ENCODE measurements around the gene UBTF.

The UBTF gene

DNA sequence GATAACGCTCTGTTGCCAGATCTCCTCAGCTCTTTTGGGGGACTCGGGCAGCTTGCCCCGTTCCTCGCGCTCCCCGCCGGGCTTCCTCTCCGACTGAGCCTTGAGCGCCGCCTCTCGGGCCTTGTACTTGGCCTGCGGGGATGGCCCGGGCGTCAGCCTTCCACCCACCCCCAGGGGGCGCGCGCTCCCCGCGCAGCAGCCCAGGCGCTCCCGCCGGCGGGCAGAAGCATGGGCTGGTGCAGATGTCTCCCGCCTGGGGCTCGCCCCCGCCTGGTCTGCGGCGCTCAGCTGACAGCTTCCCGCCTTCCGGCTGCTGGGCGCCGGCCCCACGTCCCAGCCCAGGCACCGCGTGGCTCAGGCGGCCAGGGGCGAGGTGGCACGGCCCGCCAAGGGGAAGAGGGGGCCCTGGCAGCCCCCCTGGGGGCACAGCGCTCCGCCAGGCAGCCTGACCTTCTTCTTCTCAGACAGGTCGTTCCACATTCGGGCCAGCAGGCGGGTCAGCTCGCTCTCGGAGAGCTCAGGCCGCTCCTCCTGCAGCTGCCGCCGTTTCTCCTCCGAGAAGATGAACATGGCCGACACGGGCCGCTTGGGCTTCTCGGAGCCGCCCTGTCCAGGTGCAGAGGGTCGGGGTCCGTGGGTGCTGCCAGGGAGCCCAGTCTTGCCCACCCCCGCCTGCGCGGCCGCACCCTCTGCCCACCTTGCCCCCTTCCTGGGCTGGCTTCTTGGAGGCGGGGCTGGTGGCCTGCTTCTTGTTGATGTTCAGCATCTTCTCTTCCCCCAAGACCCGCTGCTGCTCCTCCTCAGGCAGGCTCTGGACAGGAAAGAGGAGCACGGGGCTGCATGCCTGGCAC, 8.9 kb downstream of the UBTF start (continued):
- TF ChIP-seq ATF2 (tag by site-specific recombination; IDR thresholded peaks at IDR 0.05; ENCODE audit: low read depth) = no peak
- TF ChIP-seq ZNF664 (tag by site-specific recombination; IDR thresholded peaks at IDR 0.05) = no peak
- TF ChIP-seq ZNF280C (tag by site-specific recombination; IDR thresholded peaks at IDR 0.05) = no peak
- TF ChIP-seq, protein P1, sequence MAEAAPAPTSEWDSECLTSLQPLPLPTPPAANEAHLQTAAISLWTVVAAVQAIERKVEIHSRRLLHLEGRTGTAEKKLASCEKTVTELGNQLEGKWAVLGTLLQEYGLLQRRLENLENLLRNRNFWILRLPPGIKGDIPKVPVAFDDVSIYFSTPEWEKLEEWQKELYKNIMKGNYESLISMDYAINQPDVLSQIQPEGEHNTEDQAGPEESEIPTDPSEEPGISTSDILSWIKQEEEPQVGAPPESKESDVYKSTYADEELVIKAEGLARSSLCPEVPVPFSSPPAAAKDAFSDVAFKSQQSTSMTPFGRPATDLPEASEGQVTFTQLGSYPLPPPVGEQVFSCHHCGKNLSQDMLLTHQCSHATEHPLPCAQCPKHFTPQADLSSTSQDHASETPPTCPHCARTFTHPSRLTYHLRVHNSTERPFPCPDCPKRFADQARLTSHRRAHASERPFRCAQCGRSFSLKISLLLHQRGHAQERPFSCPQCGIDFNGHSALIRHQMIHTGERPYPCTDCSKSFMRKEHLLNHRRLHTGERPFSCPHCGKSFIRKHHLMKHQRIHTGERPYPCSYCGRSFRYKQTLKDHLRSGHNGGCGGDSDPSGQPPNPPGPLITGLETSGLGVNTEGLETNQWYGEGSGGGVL (tag by site-specific recombination; IDR thresholded peaks at IDR 0.05) = no peak
- peak; percentile 51; the same call in 1 of the 2 replicates for TF ChIP-seq ZNF600 (tag by site-specific recombination; IDR thresholded peaks at IDR 0.05)
- TF ChIP-seq, protein P2, sequence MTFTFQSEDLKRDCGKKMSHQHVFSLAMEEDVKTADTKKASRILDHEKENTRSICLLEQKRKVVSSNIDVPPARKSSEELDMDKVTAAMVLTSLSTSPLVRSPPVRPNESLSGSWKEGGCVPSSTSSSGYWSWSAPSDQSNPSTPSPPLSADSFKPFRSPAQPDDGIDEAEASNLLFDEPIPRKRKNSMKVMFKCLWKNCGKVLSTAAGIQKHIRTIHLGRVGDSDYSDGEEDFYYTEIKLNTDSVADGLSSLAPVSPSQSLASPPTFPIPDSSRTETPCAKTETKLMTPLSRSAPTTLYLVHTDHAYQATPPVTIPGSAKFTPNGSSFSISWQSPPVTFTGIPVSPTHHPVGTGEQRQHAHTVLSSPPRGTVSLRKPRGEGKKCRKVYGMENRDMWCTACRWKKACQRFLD (tag by site-specific recombination; IDR thresholded peaks at IDR 0.05) = no peak
- no peak for TF ChIP-seq IKZF3 (tag by site-specific recombination; IDR thresholded peaks at IDR 0.05)
- no peak for TF ChIP-seq ZSCAN23 (tag by site-specific recombination; IDR thresholded peaks at IDR 0.05)
- TF ChIP-seq ZEB2 (tag by site-specific recombination; IDR thresholded peaks at IDR 0.05) = 0 out of 2 replicates have a peak, but pooled peaks have one; percentile 14
- no peak for TF ChIP-seq ZNF626 (tag by site-specific recombination; IDR thresholded peaks at IDR 0.05)
- no peak for TF ChIP-seq KLF7 (tag by site-specific recombination; IDR thresholded peaks at IDR 0.05; ENCODE audit: borderline replicate concordance)
- no peak for TF ChIP-seq ZNF596 (tag by site-specific recombination; IDR thresholded peaks at IDR 0.05)
- no peak for TF ChIP-seq ZNF133 (tag by site-specific recombination; IDR thresholded peaks at IDR 0.05)
- no peak for TF ChIP-seq ZNF19 (tag by site-specific recombination; IDR thresholded peaks at IDR 0.05; ENCODE audit: low read depth)
- TF ChIP-seq, protein P3, sequence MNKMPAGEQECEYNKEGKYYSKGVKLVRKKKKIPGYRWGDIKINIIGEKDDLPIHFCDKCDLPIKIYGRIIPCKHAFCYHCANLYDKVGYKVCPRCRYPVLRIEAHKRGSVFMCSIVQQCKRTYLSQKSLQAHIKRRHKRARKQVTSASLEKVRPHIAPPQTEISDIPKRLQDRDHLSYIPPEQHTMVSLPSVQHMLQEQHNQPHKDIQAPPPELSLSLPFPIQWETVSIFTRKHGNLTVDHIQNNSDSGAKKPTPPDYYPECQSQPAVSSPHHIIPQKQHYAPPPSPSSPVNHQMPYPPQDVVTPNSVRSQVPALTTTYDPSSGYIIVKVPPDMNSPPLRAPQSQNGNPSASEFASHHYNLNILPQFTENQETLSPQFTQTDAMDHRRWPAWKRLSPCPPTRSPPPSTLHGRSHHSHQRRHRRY (tag by site-specific recombination; IDR thresholded peaks at IDR 0.05) = no peak
- no peak for TF ChIP-seq ZNF747 (tag by site-specific recombination; IDR thresholded peaks at IDR 0.05)
- TF ChIP-seq ZFP41 (tag by site-specific recombination; IDR thresholded peaks at IDR 0.05; ENCODE audit: borderline replicate concordance) = no peak
- no peak for TF ChIP-seq ZNF677 (tag by site-specific recombination; IDR thresholded peaks at IDR 0.05)
- TF ChIP-seq ZNF302 (tag by site-specific recombination; IDR thresholded peaks at IDR 0.05; ENCODE audit: low read depth) = no peak
- no peak for TF ChIP-seq ZNF558 (tag by site-specific recombination; IDR thresholded peaks at IDR 0.05)
- no peak for TF ChIP-seq ZFP69B (tag by site-specific recombination; IDR thresholded peaks at IDR 0.05)
- no peak for TF ChIP-seq ZNF335 (tag by site-specific recombination; conservative IDR thresholded peaks at IDR 0.05)
- TF ChIP-seq, protein P4, sequence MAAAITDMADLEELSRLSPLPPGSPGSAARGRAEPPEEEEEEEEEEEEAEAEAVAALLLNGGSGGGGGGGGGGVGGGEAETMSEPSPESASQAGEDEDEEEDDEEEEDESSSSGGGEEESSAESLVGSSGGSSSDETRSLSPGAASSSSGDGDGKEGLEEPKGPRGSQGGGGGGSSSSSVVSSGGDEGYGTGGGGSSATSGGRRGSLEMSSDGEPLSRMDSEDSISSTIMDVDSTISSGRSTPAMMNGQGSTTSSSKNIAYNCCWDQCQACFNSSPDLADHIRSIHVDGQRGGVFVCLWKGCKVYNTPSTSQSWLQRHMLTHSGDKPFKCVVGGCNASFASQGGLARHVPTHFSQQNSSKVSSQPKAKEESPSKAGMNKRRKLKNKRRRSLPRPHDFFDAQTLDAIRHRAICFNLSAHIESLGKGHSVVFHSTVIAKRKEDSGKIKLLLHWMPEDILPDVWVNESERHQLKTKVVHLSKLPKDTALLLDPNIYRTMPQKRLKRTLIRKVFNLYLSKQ (tag by site-specific recombination; IDR thresholded peaks at IDR 0.05; ENCODE audit: borderline replicate concordance) = no peak
- TF ChIP-seq ZNF707 (tag by site-specific recombination; IDR thresholded peaks at IDR 0.05) = no peak
- TF ChIP-seq ZNF169 (tag by site-specific recombination; IDR thresholded peaks at IDR 0.05) = no peak
- TF ChIP-seq, protein P5, sequence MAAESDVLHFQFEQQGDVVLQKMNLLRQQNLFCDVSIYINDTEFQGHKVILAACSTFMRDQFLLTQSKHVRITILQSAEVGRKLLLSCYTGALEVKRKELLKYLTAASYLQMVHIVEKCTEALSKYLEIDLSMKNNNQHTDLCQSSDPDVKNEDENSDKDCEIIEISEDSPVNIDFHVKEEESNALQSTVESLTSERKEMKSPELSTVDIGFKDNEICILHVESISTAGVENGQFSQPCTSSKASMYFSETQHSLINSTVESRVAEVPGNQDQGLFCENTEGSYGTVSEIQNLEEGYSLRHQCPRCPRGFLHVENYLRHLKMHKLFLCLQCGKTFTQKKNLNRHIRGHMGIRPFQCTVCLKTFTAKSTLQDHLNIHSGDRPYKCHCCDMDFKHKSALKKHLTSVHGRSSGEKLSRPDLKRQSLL (tag by site-specific recombination; IDR thresholded peaks at IDR 0.05) = no peak
- TF ChIP-seq SP7 (tag by site-specific recombination; IDR thresholded peaks at IDR 0.05) = no peak
- no peak for TF ChIP-seq ZNF701 (tag by site-specific recombination; IDR thresholded peaks at IDR 0.05)
- TF ChIP-seq ZNF157 (tag by site-specific recombination; IDR thresholded peaks at IDR 0.05) = no peak
- TF ChIP-seq ZNF2 (tag by site-specific recombination; IDR thresholded peaks at IDR 0.05) = 0 out of 2 replicates have a peak, but pooled peaks have one; percentile 33

Measured in HEK293 (cell line).